Measurements from ENCODE around the gene KIAA1958.
A peak's percentile ranks its signal among the peaks of the same experiment; 100 is the strongest.
"Not testable (repeated sequence)": the region's sequence is repeated elsewhere in the genome, so short reads cannot be mapped to it uniquely, and the experiment has no call there.

KIAA1958 gene

DNA sequence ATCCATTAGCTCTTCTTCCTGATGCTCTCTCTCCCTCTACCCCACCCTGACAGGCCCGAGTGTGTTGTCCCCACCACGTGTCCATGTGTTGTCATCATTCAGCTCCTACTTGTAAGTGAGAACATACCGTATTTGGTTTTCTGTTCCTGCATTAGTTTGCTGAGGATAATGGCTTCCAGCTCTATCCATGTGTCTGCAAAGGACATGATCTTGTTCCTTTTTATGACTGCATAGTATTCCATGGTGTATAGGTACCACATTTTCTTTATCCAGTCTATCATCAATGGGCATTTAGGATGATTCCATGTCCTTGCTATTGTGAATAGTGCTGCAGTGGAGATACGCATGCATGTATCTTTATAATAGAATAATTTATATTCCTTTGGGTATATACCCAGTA is 186.6 kb downstream of the KIAA1958 start:
- FAIRE-seq = not testable (repeated sequence)

- no peak for FAIRE-seq
Measured at GRCh38 chr9:112677040-112677439, 190.4 kb downstream of the KIAA1958 start.

GRCh38 chr9:112680731-112681402 is 194.2 kb downstream of the KIAA1958 start:
- FAIRE-seq = no peak

DNA sequence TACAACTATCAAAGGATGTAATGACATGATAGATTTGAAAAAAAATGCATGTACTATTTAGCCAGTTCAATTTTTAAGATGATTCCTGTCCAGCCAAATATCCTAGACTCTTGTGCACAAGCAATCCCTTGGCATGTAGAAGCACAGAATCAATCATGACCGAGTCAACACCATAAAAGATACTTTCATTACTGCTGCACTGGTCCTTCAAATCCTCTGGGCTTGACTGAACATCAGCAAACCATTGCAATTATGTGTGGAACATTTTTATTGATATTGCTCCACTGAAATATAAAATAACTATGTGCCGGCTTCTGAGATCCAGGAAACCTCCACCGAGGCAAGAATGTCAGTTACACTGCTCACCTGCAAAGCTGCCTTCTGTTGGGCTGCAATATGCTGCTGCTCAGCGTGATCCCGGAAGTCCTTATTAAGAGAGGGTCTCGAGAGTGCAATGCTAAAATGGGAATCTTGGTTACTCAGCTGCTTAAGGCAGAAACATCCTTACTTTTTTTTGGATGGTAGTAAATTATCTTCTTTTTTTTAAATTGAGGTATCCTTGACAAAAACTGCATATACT is 202.6 kb downstream of the KIAA1958 start:
- no peak for FAIRE-seq

DNA sequence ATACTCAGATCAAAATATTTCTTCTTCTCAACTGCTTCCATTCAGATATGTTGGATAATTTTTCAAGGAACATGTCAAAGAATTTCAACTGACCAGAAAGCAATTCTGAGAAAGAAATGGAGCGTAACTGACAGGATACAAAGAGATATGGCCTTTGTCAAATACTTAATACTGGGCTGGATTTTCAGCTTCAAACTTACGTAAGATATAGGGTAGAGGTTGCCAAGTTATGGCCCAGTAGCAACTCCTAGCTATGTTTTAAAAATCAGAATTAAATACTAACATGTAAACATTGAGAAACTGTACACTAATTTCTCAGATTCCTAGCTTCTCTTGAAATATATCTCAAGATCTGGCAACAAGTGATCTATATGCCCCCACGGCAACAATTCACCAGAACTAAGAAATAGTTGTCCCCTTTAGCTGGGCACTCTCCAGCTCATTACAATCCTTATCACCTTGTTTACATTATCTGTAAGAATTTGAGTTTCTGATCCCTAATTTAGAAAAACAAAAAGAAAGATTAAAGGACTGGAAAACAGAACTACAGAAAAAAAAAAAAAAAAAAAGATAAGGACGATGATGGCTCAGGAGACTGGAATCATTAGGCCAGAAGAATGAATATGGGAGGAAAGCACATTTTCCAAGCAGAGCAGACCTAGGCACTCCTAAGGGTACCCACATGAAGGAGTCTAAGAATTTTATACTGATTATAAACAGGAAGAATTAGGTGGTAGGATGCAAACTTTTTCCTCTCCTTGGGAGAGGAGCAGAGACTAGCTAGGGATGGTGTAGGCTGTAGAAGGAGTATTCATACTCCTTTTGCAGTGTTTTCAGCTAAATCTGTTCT is 208.3 kb downstream of the KIAA1958 start:
- FAIRE-seq = no peak

DNA sequence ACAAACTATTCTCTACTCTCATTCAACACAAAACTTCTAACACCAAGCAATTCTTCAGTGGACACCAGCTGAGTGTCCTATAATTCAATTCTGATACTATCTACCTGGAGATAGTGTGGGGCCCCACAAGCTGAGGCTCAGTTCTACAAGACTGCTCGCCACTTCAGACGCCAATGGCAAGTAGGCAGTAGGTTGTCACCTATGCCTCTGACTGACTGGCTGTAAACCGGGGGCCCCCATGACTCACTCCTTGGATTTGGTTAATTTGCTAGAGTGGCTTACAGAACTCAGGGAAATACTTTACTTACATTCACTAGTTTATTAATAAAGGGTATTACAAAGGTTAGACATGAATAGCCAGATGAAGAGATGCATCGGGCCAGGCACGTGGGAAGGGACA is 209.8 kb downstream of the KIAA1958 start:
- no peak for FAIRE-seq

DNA sequence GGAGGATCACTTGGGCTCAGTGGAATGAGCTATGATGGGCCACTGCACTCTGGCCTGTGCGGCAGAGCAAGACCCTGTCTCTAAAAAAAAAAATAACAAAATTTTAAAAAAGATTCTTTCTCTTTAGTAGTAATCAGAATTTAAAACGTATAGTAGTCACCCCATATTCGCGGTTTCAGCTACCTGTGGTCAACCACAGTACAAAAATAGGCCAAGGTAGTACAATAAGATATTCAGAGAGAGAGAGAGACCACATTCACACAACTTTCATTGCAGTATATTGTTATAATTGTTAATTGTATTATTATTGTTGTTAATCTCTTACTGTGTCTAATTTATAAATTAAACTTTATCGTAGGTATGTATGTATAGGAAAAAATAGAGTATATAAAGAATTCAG is 212.6 kb downstream of the KIAA1958 start:
- no peak for FAIRE-seq

DNA sequence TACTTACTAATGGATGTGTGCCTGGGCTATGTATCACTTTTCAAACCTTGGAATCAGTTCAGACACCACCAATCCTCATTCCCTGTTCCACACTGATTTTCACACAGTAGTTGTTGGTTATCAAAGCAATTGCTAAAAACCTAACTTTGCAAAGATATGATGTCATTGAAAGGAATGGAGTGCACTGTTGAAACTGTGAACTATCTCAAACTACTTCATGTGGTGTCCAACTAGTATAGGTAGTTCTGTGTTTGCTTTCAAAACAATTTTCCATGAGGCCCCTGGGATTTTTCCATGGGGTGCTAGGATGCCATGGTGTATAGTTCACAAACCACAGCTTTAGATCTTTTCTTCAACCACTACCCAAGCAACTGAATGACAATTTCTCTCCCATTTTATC is 213.5 kb downstream of the KIAA1958 start:
- no peak for FAIRE-seq

DNA sequence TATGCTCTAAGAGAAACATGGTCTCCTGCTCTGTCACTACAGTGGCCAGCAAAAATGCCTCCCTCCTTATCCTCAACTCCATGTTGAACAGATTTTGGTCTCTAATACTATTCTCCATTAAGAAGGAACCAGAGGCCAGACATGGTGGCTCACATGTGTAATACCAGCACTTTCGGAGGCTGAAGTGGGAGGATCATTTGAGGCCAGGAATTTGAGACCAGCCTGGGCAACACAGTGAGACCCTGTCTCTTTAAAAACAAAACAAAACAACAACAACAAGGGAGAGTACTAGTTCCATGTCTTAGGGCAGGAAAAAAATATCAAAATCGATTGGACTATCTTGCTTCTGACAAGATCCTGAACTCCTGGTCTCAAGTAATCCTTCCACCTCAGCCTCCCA is 216.7 kb downstream of the KIAA1958 start:
- FAIRE-seq = no peak

GRCh38 chr9:112705768-112706427 is 219.3 kb downstream of the KIAA1958 start:
- peak; percentile 51 for FAIRE-seq

- FAIRE-seq = peak; percentile 29
Measured at GRCh38 chr9:112711050-112711689, 224.5 kb downstream of the KIAA1958 start.

DNA sequence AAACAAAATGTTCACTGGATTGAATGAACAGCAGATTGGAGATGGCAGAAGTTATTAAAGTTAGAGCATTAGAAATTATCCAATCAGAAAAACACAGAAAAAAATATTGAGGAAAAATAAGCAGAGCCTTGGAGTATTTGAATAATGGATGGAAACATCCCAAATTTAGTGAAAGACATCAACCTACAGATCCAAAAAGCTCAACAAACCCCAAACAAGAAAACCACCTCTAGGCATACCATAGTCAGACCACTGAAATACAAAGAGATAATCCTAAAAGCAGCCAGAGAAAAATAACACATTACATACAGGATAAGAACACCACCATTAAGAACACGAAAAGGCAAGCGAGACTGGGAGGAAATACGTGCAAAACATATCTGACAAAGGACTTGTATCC is 226.1 kb downstream of the KIAA1958 start:
- no peak for FAIRE-seq

- FAIRE-seq = no peak
Measured at GRCh38 chr9:112717661-112718331, 231.2 kb downstream of the KIAA1958 start, which contains the start of gene INIP. Gene INIP (minus strand): TSS chr9:112718117. CDS start chr9:112716485, 1,632 bp downstream.

Measured in TTC549 (cell line).